SK-N-SH treated with all-trans-retinoic acid at 6 μM for 48 hours (cell line): ENCODE measurements around the gene CEP68.

Experiments used
- ATAC-seq: fragments of 200-7000 bp; cut with Tn5 transposase; 3 replicates; pipeline ENCODE4 v1.9.1; 2020; ENCODE audit warnings: mild to moderate bottlenecking, moderate library complexity
- BACH2 ChIP-seq: fragments of 250-450 bp; sonication (Bioruptor Pico); IDR thresholded peaks from 2 replicates; pipeline ENCODE4 v1.9.0; 2021; ENCODE audit warnings: mild to moderate bottlenecking, borderline replicate concordance
- CSDC2 ChIP-seq: fragments of 250-450 bp; sonication (Bioruptor Pico); IDR thresholded peaks from 2 replicates; pipeline ENCODE4 v1.5.0; 2020; ENCODE audit warnings: mild to moderate bottlenecking, moderate library complexity
- ESRRG ChIP-seq: fragments of 250-450 bp; sonication (Bioruptor Pico); IDR thresholded peaks from 2 replicates; pipeline ENCODE4 v1.6.1; 2021; ENCODE audit warnings: mild to moderate bottlenecking
- GLIS3 ChIP-seq: fragments of 250-450 bp; sonication (Bioruptor Pico); IDR thresholded peaks from 2 replicates; pipeline ENCODE4 v1.5.0; 2020; ENCODE audit warnings: mild to moderate bottlenecking, moderate library complexity
- ISL1 ChIP-seq: fragments of 250-450 bp; sonication (Bioruptor Pico); IDR thresholded peaks from 2 replicates; pipeline ENCODE4 v2.1.2; 2022; ENCODE audit warnings: mild to moderate bottlenecking, moderate library complexity
- OSR1 ChIP-seq: fragments of 250-450 bp; sonication (Bioruptor Pico); IDR thresholded peaks from 2 replicates; pipeline ENCODE4 v1.8.0; 2022; ENCODE audit warnings: moderate library complexity, mild to moderate bottlenecking, inconsistent platforms
- PATZ1 ChIP-seq: fragments of 250-450 bp; sonication (Bioruptor Pico); IDR thresholded peaks from 2 replicates; pipeline ENCODE4 v1.8.0; 2020; ENCODE audit warnings: mild to moderate bottlenecking, moderate library complexity, borderline replicate concordance
- POU6F1 ChIP-seq: fragments of 250-450 bp; sonication (Bioruptor Pico); IDR thresholded peaks from 2 replicates; pipeline ENCODE4 v1.8.0; 2021; ENCODE audit warnings: low read depth, mild to moderate bottlenecking, moderate library complexity, borderline replicate concordance
- PPARA ChIP-seq: fragments of 250-450 bp; sonication (Bioruptor Pico); IDR thresholded peaks from 2 replicates; pipeline ENCODE4 v1.5.0; 2020; ENCODE audit warnings: mild to moderate bottlenecking, borderline replicate concordance
- RARB ChIP-seq: fragments of 250-450 bp; sonication (Bioruptor Pico); IDR thresholded peaks from 2 replicates; pipeline ENCODE4 v1.8.0; 2021; ENCODE audit warnings: mild to moderate bottlenecking, moderate library complexity
- SNAI2 ChIP-seq: fragments of 250-450 bp; sonication (Bioruptor Pico); IDR thresholded peaks from 2 replicates; pipeline ENCODE4 v1.5.0; 2020; ENCODE audit warnings: mild to moderate bottlenecking, moderate library complexity
- TCF4 ChIP-seq: fragments of 250-450 bp; sonication (Bioruptor Pico); IDR thresholded peaks from 2 replicates; pipeline ENCODE4 v1.8.0; 2021; ENCODE audit warnings: mild to moderate bottlenecking, moderate library complexity, borderline replicate concordance
- TOX ChIP-seq: fragments of 250-450 bp; sonication (Bioruptor Pico); IDR thresholded peaks from 2 replicates; pipeline ENCODE4 v1.8.0; 2021; ENCODE audit warnings: mild to moderate bottlenecking, moderate library complexity, borderline replicate concordance
- ZC3H10 ChIP-seq: fragments of 250-450 bp; sonication (Bioruptor Pico); IDR thresholded peaks from 2 replicates; pipeline ENCODE4 v1.5.1; 2021; ENCODE audit warnings: mild to moderate bottlenecking, moderate library complexity
- ZFP3 ChIP-seq: fragments of 250-450 bp; sonication (Bioruptor Pico); IDR thresholded peaks from 2 replicates; pipeline ENCODE4 v1.5.0; 2020; ENCODE audit warnings: mild to moderate bottlenecking, moderate library complexity
- ZFP30 ChIP-seq: fragments of 450-650 bp; formaldehyde crosslinking; IDR thresholded peaks from 2 replicates; pipeline ENCODE4 v1.5.0; 2022; ENCODE audit warnings: mild to moderate bottlenecking, moderate library complexity
- ZNF565 ChIP-seq: fragments of 450-650 bp; formaldehyde crosslinking; conservative IDR thresholded peaks from 2 replicates; pipeline ENCODE4 v1.5.0; 2020; ENCODE audit warnings: low read depth, mild to moderate bottlenecking, moderate library complexity
- ZNF70 ChIP-seq: fragments of 450-650 bp; formaldehyde crosslinking; IDR thresholded peaks from 2 replicates; pipeline ENCODE4 v1.5.0; 2020; ENCODE audit warnings: mild to moderate bottlenecking, moderate library complexity
- ZNF8 ChIP-seq: fragments of 450-650 bp; formaldehyde crosslinking; IDR thresholded peaks from 2 replicates; pipeline ENCODE4 v1.5.0; 2020; ENCODE audit warnings: mild to moderate bottlenecking, moderate library complexity
- TF ChIP-seq, protein P1 (sequence below): fragments of 250-450 bp; sonication (Bioruptor Pico); IDR thresholded peaks from 2 replicates; pipeline ENCODE4 v1.5.1; 2021; ENCODE audit warnings: mild to moderate bottlenecking, moderate library complexity
- TF ChIP-seq, protein P2 (sequence below): fragments of 250-450 bp; sonication (Bioruptor Pico); IDR thresholded peaks from 2 replicates; pipeline ENCODE4 v1.5.1; 2020; ENCODE audit warnings: low read depth, mild to moderate bottlenecking, moderate library complexity

The CEP68 gene

GRCh38 chr2:65061910-65062339, 5.7 kb downstream of the CEP68 start (continued):
- TF ChIP-seq, protein P1, sequence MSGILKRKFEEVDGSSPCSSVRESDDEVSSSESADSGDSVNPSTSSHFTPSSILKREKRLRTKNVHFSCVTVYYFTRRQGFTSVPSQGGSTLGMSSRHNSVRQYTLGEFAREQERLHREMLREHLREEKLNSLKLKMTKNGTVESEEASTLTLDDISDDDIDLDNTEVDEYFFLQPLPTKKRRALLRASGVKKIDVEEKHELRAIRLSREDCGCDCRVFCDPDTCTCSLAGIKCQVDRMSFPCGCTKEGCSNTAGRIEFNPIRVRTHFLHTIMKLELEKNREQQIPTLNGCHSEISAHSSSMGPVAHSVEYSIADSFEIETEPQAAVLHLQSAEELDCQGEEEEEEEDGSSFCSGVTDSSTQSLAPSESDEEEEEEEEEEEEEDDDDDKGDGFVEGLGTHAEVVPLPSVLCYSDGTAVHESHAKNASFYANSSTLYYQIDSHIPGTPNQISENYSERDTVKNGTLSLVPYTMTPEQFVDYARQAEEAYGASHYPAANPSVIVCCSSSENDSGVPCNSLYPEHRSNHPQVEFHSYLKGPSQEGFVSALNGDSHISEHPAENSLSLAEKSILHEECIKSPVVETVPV = no peak

GRCh38 chr2:65062843-65063825, 6.9 kb downstream of the CEP68 start:
- no peak for TF ChIP-seq POU6F1 (CRISPR knock-in tag)
- no peak for TF ChIP-seq GLIS3 (CRISPR knock-in tag)
- no peak for TF ChIP-seq ZFP30
- no peak for TF ChIP-seq RARB
- no peak for TF ChIP-seq ZNF565 (CRISPR knock-in tag)
- TF ChIP-seq, all 23 proteins: peak for 0
- peak; percentile 48 for ATAC-seq

- ATAC-seq = peak; percentile 79
- TF ChIP-seq TOX (no peak), ISL1 (CRISPR knock-in tag) (no peak), BACH2 (CRISPR knock-in tag) (no peak), ZNF8 (CRISPR knock-in tag) (no peak), ESRRG (CRISPR knock-in tag) (no peak), SNAI2 (CRISPR knock-in tag) (no peak), ZFP30 (no peak), OSR1 (CRISPR knock-in tag) (no peak), CSDC2 (CRISPR knock-in tag) (no peak), GLIS3 (CRISPR knock-in tag) (no peak), ZNF70 (CRISPR knock-in tag) (no peak)
- TF ChIP-seq, protein P2, sequence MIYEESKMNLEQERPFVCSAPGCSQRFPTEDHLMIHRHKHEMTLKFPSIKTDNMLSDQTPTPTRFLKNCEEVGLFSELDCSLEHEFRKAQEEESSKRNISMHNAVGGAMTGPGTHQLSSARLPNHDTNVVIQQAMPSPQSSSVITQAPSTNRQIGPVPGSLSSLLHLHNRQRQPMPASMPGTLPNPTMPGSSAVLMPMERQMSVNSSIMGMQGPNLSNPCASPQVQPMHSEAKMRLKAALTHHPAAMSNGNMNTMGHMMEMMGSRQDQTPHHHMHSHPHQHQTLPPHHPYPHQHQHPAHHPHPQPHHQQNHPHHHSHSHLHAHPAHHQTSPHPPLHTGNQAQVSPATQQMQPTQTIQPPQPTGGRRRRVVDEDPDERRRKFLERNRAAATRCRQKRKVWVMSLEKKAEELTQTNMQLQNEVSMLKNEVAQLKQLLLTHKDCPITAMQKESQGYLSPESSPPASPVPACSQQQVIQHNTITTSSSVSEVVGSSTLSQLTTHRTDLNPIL (CRISPR knock-in tag) = no peak
- TF ChIP-seq, protein P1 = no peak
Measured at GRCh38 chr2:65064728-65065552, 8.7 kb downstream of the CEP68 start.

- ATAC-seq = no peak
- TF ChIP-seq ZNF8 (CRISPR knock-in tag) = no peak
- TF ChIP-seq ZFP30 = no peak
- no peak for TF ChIP-seq GLIS3 (CRISPR knock-in tag)
- TF ChIP-seq TCF4 (CRISPR knock-in tag) = no peak
- no peak for TF ChIP-seq PPARA (CRISPR knock-in tag)
- TF ChIP-seq, protein P2 (CRISPR knock-in tag) = no peak
- no peak for TF ChIP-seq ZNF565 (CRISPR knock-in tag)
- TF ChIP-seq ZC3H10 = no peak
- TF ChIP-seq POU6F1 (CRISPR knock-in tag) = no peak
- TF ChIP-seq ZFP3 (CRISPR knock-in tag) = no peak
- TF ChIP-seq PATZ1 (CRISPR knock-in tag) = no peak
- no peak for TF ChIP-seq BACH2 (CRISPR knock-in tag)
Measured at GRCh38 chr2:65067806-65068553, 11.8 kb downstream of the CEP68 start.
